ENCODE data around the gene CCDC170.

CCDC170 gene

GRCh38 chr6:151618717-151619116, 124.9 kb downstream of the CCDC170 start:
- DNase-seq (ENCODE audit: low read depth): no peak

- no peak for DNase-seq (ENCODE audit: low read depth)
Observed at GRCh38 chr6:151620179-151620578, 126.4 kb downstream of the CCDC170 start.

- no peak for DNase-seq (ENCODE audit: low read depth)
Observed at GRCh38 chr6:151624071-151624470, 130.3 kb downstream of the CCDC170 start.

GRCh38 chr6:151624481-151624880, 130.7 kb downstream of the CCDC170 start:
- no peak for DNase-seq (ENCODE audit: low read depth)

GRCh38 chr6:151624900-151625536, 131.2 kb downstream of the CCDC170 start:
- no peak for DNase-seq (ENCODE audit: low read depth)

- no peak for DNase-seq (ENCODE audit: low read depth)
Observed at GRCh38 chr6:151627689-151628444, 134.1 kb downstream of the CCDC170 start.

- no peak for DNase-seq (ENCODE audit: low read depth)
Observed at GRCh38 chr6:151629791-151630190, 136.0 kb downstream of the CCDC170 start.

GRCh38 chr6:151630387-151630786, 136.6 kb downstream of the CCDC170 start:
- DNase-seq (ENCODE audit: low read depth): no peak

- no peak for DNase-seq (ENCODE audit: low read depth)
Observed at GRCh38 chr6:151630991-151631655, 137.3 kb downstream of the CCDC170 start.

- DNase-seq (ENCODE audit: low read depth): no peak
Observed at GRCh38 chr6:151632415-151632987, 138.7 kb downstream of the CCDC170 start.

- DNase-seq (ENCODE audit: low read depth): no peak
Observed at GRCh38 chr6:151633526-151634335, 139.9 kb downstream of the CCDC170 start.

- DNase-seq (ENCODE audit: low read depth): no peak
Observed at GRCh38 chr6:151634336-151634720, 140.5 kb downstream of the CCDC170 start.

GRCh38 chr6:151635741-151636140, 141.9 kb downstream of the CCDC170 start:
- DNase-seq (ENCODE audit: low read depth): no peak

GRCh38 chr6:151637814-151638213, 144.0 kb downstream of the CCDC170 start:
- DNase-seq (ENCODE audit: low read depth): no peak

- no peak for DNase-seq (ENCODE audit: low read depth)
Observed at GRCh38 chr6:151639750-151640149, 145.9 kb downstream of the CCDC170 start.

- no peak for DNase-seq (ENCODE audit: low read depth)
Observed at GRCh38 chr6:151641028-151641427, 147.2 kb downstream of the CCDC170 start.

- no peak for DNase-seq (ENCODE audit: low read depth)
Observed at GRCh38 chr6:151647976-151648639, 154.3 kb downstream of the CCDC170 start.

GRCh38 chr6:151649835-151650234, 156.0 kb downstream of the CCDC170 start:
- no peak for DNase-seq (ENCODE audit: low read depth)

GRCh38 chr6:151651639-151652038, 157.8 kb downstream of the CCDC170 start:
- DNase-seq (ENCODE audit: low read depth): no peak

- DNase-seq (ENCODE audit: low read depth): no peak
Observed at GRCh38 chr6:151652325-151652724, 158.5 kb downstream of the CCDC170 start.

- DNase-seq (ENCODE audit: low read depth): no peak
Observed at GRCh38 chr6:151655099-151655498, 161.3 kb downstream of the CCDC170 start.
